GM12875 (cell line): ENCODE measurements around the gene SDC3.

Experiments used
- H3K4me3 ChIP-seq: one replicate; pipeline ENCODE4 v1.5.1; 2011; ENCODE audit warnings: low read depth, low read length, control low read depth
- CTCF ChIP-seq: IDR thresholded peaks from 2 replicates; pipeline ENCODE4 v1.5.1; 2011; ENCODE audit warnings: low read depth, mild to moderate bottlenecking, control low read depth, inconsistent platforms, low read length, moderate library complexity, borderline replicate concordance; ENCODE audit not compliant: insufficient read depth

The SDC3 gene

DNA sequence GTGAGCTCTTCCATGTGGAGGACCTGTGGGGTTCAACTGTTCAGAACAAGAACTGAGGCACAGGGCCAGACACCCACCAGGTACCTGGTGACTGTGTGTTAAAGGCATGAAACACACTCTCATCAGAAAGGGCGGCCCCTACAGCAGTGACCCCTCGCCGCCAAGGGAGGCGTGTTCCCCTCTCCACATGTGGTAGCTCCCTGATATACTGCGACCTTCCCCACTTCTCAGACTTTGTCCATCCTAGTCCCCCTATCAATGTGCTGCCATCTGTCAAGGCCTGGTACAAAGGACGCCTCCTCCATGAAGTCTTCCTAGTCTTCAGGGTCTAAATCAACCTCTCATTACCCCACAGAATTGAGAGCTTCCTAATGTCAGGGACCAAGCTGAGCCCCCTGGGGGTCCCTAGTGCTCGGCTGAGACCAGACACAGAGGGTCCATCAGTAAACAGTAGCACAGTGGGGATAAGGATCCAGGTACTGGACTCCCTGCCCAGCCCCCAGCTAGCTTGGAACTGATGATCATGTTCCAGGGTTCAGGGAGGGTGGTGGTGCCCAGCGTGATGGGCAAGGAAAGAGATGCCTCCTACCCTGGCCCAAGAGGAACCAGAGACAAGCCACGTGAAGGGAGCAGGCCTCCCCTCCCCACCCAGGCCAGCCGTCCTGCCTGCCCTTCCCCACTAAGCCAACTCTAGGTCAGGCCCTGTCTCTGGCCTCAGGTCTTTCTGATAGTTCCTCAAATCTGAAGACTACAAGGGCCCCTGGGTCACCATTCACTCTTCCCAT, 10.3 kb downstream of the SDC3 start:
- H3K4me3 ChIP-seq: no peak overlapping the region
- no peak for TF ChIP-seq CTCF

DNA sequence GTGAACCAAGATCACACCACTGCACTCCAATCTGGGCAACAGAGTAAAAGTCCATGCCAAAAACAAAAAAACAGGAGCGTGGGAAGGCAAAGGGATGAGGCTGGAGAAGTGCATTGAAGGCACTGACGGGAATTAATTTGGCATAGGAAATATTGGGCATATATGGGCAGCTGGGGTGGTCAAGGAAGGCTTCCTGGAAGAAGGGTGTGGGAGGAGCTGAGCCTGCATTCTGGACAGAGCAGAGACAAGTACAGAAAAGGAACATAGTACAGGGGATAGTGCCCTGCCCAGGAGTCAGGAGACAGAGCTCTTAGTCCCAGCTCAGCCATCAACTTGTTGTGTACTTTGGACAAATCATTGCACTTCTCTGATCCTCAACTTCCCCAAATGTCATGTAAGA, 11.7 kb downstream of the SDC3 start:
- TF ChIP-seq CTCF: no peak
- H3K4me3 ChIP-seq: no peak overlapping the region

DNA sequence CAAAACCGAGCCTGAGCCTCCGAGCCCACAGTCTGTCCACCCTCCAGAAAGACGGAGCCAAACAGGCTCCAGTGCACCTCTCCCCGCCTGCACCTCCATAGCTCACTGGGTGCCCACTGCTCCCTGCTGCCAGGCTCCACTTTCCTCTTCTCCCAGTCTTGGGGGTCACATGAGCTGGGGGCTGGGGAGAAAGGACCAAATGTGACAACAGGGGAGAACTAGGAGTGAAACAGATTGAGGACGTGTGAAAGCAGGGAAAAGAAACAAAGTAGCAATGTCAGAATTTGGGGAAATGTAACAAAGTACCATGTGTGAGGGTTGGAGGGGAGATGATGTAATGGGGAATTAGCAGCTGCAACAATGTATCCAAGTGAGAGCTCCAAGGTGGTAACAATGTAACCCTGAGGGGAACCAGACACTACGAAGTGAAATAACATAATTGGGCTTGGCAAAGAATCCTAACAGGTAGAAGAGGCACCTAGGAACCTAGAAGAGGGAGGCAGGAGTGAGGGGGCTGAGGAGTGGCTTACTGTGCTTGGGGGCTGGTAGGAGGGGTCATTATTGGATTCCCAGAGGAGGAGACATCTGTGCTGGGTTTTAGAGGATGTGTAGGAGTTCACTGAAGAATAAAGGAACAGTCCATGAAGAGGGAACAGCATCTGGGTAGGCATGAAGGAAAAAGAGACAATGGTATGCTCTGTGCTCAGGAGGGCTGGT, 12.5 kb downstream of the SDC3 start:
- TF ChIP-seq CTCF: no peak
- no peak overlapping the region for H3K4me3 ChIP-seq

GRCh38 chr1:30895382-30895943, 13.1 kb downstream of the SDC3 start:
- no peak overlapping the region for H3K4me3 ChIP-seq
- TF ChIP-seq CTCF: no peak

GRCh38 chr1:30894508-30894973, 14.0 kb downstream of the SDC3 start:
- no peak for TF ChIP-seq CTCF
- no peak overlapping the region for H3K4me3 ChIP-seq

GRCh38 chr1:30893776-30894507, 14.6 kb downstream of the SDC3 start:
- no peak overlapping the region for H3K4me3 ChIP-seq
- TF ChIP-seq CTCF: no peak
